Central memory CD8-positive, alpha-beta T cell (primary cell): ENCODE results near the gene PPP1R2B.
A peak's percentile ranks its signal among the peaks of the same experiment; 100 is the strongest.

Experiments
- ATAC-seq: fragments of 150-1000 bp; cut with Tn5 transposase; replicated peaks from 2 replicates; pipeline ENCODE4 v1.10.0; 2022; ENCODE audit warnings: mild to moderate bottlenecking, moderate FRiP score, moderate number of reproducible peaks; ENCODE audit not compliant: poor library complexity, severe bottlenecking; ENCODE audit errors: extremely low read depth
- DNase-seq, 2 donors: peaks; one replicate each; pipeline ENCODE4 v3.0.0; 2021; ENCODE audit warnings: low spot score in 2 of 2
- H3K27ac Mint-ChIP-seq: one replicate; pipeline ENCODE4 v1.8.0; 2022; ENCODE audit warnings: low read depth, mild to moderate bottlenecking, moderate library complexity, mixed read lengths
- H3K27me3 Mint-ChIP-seq: one replicate; pipeline ENCODE4 v1.8.0; 2022; ENCODE audit warnings: mixed read lengths
- H3K36me3 Mint-ChIP-seq: one replicate; pipeline ENCODE4 v1.8.0; 2022; ENCODE audit warnings: mild to moderate bottlenecking, moderate library complexity, mixed read lengths; ENCODE audit not compliant: insufficient read depth
- H3K4me1 Mint-ChIP-seq: one replicate; pipeline ENCODE4 v1.8.0; 2022; ENCODE audit warnings: mixed read lengths
- H3K4me3 Mint-ChIP-seq: one replicate; pipeline ENCODE4 v1.8.0; 2022; ENCODE audit warnings: mild to moderate bottlenecking, moderate library complexity, mixed read lengths
- H3K9me3 Mint-ChIP-seq: one replicate; pipeline ENCODE4 v1.8.0; 2022; ENCODE audit warnings: mixed read lengths

PPP1R2B gene

DNA sequence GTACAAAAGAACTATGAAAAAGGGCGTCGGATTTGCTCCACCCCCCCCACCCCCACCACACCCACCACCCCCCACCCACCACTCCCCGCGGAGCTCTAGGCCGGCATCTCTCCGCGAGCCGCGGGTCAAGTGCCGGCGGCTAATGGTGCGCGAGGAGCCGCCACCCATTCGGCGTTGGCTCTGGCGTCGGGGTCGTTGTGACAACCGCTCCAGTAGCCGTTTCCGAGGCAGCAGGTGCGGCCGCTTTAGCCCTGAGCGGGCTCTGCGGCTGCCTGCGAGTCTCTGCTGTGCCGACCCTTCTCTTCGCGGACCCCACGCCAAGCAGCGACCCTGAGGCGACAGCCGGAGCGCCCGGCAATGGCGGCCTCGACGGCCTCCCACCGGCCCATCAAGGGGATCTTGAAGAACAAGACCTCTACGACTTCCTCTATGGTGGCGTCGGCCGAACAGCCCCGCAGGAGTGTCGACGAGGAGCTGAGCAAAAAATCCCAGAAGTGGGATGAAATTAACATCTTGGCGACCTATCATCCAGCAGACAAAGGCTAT lies at the start of gene PPP1R2B:
Gene PPP1R2B, plus strand, starts transcription at position 90 of the 546 bp plus-strand sequence. Its CDS starts 268 bp downstream, at position 358.
- no peak within 1 kb of the TSS for H3K27ac Mint-ChIP-seq
- peaks cover 16% of the 10 kb centered on the region for H3K9me3 Mint-ChIP-seq
- H3K4me1 Mint-ChIP-seq: no peaks in the 10 kb centered on the region
- H3K27me3 Mint-ChIP-seq: peaks cover 60% of the 10 kb centered on the region
- DNase-seq (no peak), ATAC-seq (no peak)
- no peak within 1 kb of the TSS for H3K4me3 Mint-ChIP-seq
- peaks cover 2% of the 10 kb centered on the region for H3K36me3 Mint-ChIP-seq

DNA sequence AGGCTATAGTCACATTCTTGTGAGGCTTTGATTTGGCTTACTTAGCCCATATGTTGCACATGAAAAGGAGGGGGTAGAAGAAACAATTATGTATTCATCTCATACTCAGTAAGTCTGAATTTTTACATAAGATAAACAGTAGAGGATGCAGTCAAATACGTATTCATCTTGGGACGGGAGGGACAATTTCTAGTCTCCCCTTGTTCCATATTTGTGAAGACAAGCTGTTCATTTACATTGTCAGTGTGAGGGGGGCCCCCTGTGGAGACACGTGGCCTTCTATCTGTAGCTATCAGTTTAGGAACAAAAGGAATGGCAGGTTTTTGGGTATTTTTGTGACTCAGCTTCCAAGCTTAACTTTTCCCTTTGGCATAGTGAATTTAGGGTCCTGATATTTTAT lies 49.2 kb upstream of the PPP1R2B start:
- no peak for ATAC-seq
- Mint-ChIP-seq H3K36me3 (no peaks in the 10 kb centered on the region), H3K4me3 (no peak overlapping the region), H3K9me3 (no peaks in the 10 kb centered on the region), H3K27ac (no peak overlapping the region), H3K27me3 (peaks cover 56% of the 10 kb centered on the region), H3K4me1 (peaks cover 7% of the 10 kb centered on the region)
- DNase-seq: no peak

GRCh38 chr5:156802501-156802900 lies 47.6 kb upstream of the PPP1R2B start:
- H3K4me1 Mint-ChIP-seq: peaks cover 7% of the 10 kb centered on the region
- H3K36me3 Mint-ChIP-seq: no peaks in the 10 kb centered on the region
- H3K9me3 Mint-ChIP-seq: peaks cover 5% of the 10 kb centered on the region
- DNase-seq (no peak), ATAC-seq (no peak)
- H3K4me3 Mint-ChIP-seq: no peak overlapping the region
- H3K27ac Mint-ChIP-seq: no peak overlapping the region
- H3K27me3 Mint-ChIP-seq: peaks cover 50% of the 10 kb centered on the region

- Mint-ChIP-seq H3K9me3 (peaks cover 5% of the 10 kb centered on the region), H3K4me1 (peaks cover 7% of the 10 kb centered on the region), H3K4me3 (no peak overlapping the region), H3K36me3 (peaks cover 2% of the 10 kb centered on the region), H3K27ac (no peak overlapping the region), H3K27me3 (peaks cover 49% of the 10 kb centered on the region)
- DNase-seq: no peak
- no peak for ATAC-seq
These were observed 46.7 kb upstream of the PPP1R2B start for GRCh38 chr5:156803404-156803803.

GRCh38 chr5:156812959-156813358 lies 37.1 kb upstream of the PPP1R2B start:
- Mint-ChIP-seq H3K27ac (no peak overlapping the region), H3K4me3 (no peak overlapping the region)

GRCh38 chr5:156815988-156816599 lies 34.0 kb upstream of the PPP1R2B start:
- H3K4me3 Mint-ChIP-seq: no peak overlapping the region
- DNase-seq: no peak

More at GRCh38 chr5:156812959-156813358, 37.1 kb upstream of the PPP1R2B start:
- Mint-ChIP-seq H3K9me3 (no peaks in the 10 kb centered on the region), H3K4me1 (no peaks in the 10 kb centered on the region), H3K27me3 (peaks cover 9% of the 10 kb centered on the region), H3K36me3 (peaks cover 2% of the 10 kb centered on the region)
- DNase-seq (no peak), ATAC-seq (no peak)

GRCh38 chr5:156819537-156819936 lies 30.6 kb upstream of the PPP1R2B start:
- ATAC-seq: no peak
- H3K27me3 Mint-ChIP-seq: peaks cover 22% of the 10 kb centered on the region

More at GRCh38 chr5:156815988-156816599, 34.0 kb upstream of the PPP1R2B start:
- H3K36me3 Mint-ChIP-seq: no peaks in the 10 kb centered on the region
- no peaks in the 10 kb centered on the region for H3K4me1 Mint-ChIP-seq
- H3K27ac Mint-ChIP-seq: no peak overlapping the region
- no peaks in the 10 kb centered on the region for H3K9me3 Mint-ChIP-seq
- ATAC-seq: no peak
- peaks cover 13% of the 10 kb centered on the region for H3K27me3 Mint-ChIP-seq

DNA sequence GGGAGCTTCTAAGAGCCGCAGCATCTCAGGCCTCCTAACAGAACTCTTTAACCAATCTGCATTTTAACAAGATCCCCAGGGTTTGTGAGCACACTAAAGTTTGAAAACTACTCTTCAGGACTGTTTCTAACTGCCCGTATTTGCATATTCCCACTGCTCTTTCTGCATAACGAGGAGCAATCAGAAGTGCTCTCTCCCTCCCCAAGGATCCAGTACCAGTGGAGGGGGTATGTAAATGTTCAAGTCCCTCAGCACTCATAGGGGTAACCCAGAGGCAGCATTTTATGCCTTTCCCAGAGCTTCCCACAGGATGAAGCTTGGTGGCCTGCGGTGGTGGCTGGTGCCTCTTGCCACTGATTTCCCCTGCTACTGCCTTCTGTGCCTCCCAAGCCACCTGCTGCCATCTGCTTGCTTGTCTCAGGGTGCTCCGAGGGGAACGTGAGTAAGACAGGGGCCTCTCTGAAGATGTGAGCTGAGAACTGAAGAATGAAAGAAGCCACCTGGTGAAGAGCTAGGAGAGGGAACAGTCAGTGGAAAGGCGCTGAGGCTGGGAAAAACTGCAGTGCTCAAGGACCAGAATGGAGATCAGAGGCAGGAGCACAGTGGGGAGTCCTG lies 30.0 kb upstream of the PPP1R2B start:
- H3K9me3 Mint-ChIP-seq: no peaks in the 10 kb centered on the region
- H3K4me3 Mint-ChIP-seq: no peak overlapping the region
- no peaks in the 10 kb centered on the region for H3K4me1 Mint-ChIP-seq
- ATAC-seq (no peak), DNase-seq (no peak)
- H3K27ac Mint-ChIP-seq: no peak overlapping the region
- no peaks in the 10 kb centered on the region for H3K36me3 Mint-ChIP-seq
- H3K27me3 Mint-ChIP-seq: peaks cover 22% of the 10 kb centered on the region

More at GRCh38 chr5:156819537-156819936, 30.6 kb upstream of the PPP1R2B start:
- no peak overlapping the region for H3K4me3 Mint-ChIP-seq
- no peaks in the 10 kb centered on the region for H3K9me3 Mint-ChIP-seq
- H3K36me3 Mint-ChIP-seq: no peaks in the 10 kb centered on the region
- no peak for DNase-seq
- no peak overlapping the region for H3K27ac Mint-ChIP-seq
- no peaks in the 10 kb centered on the region for H3K4me1 Mint-ChIP-seq

DNA sequence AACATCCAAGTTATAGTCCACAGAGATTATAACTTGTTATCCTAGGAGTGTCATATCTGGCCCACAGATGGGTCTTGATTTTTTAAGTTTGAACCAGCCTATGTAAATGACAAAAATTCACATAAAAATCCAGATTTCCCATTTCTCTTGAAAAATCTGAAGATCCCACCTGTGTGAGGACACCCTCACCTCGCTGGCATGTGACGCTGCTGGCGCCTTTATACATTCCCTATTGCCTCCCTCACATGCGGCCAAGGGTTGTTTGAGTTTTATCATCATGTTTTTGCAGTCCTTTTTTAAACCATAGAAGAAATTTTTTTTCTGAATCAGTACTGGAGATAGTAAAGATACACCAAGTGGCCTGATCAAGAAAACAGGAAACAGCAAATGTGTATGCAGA lies 25.9 kb upstream of the PPP1R2B start:
- no peak overlapping the region for H3K4me3 Mint-ChIP-seq
- no peak overlapping the region for H3K27ac Mint-ChIP-seq

DNA sequence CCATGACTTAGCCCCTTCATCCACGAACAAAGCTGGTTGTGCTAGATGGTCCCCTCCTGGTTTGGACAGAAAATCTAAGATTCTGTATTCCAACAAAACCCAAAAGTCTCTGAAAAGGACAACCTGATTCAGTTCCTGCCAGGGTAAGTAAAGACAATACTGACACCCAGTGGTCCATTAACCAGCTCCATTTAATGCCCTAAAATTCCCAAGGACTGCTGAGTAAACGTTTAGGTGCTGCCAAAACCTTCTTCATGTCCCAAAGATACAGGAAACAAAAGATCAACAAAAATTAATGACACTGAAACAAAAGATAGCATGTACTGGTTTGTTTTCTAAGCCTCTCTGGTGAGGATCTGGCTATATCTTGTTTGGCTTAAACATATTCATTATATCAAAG lies 25.3 kb upstream of the PPP1R2B start:
- Mint-ChIP-seq H3K27ac (no peak overlapping the region), H3K4me1 (no peaks in the 10 kb centered on the region), H3K27me3 (peaks cover 22% of the 10 kb centered on the region), H3K36me3 (no peaks in the 10 kb centered on the region), H3K4me3 (no peak overlapping the region), H3K9me3 (no peaks in the 10 kb centered on the region)
- no peak for ATAC-seq
- DNase-seq: no peak

More for the DNA sequence above, 25.9 kb upstream of the PPP1R2B start:
- ATAC-seq (no peak), DNase-seq (no peak)
- Mint-ChIP-seq H3K36me3 (no peaks in the 10 kb centered on the region), H3K4me1 (no peaks in the 10 kb centered on the region), H3K27me3 (peaks cover 22% of the 10 kb centered on the region), H3K9me3 (no peaks in the 10 kb centered on the region)

GRCh38 chr5:156825688-156826087 lies 24.4 kb upstream of the PPP1R2B start:
- Mint-ChIP-seq H3K9me3 (no peaks in the 10 kb centered on the region), H3K27ac (no peak overlapping the region), H3K4me3 (no peak overlapping the region), H3K36me3 (no peaks in the 10 kb centered on the region), H3K27me3 (peaks cover 14% of the 10 kb centered on the region), H3K4me1 (no peaks in the 10 kb centered on the region)
- DNase-seq (no peak), ATAC-seq (no peak)

DNA sequence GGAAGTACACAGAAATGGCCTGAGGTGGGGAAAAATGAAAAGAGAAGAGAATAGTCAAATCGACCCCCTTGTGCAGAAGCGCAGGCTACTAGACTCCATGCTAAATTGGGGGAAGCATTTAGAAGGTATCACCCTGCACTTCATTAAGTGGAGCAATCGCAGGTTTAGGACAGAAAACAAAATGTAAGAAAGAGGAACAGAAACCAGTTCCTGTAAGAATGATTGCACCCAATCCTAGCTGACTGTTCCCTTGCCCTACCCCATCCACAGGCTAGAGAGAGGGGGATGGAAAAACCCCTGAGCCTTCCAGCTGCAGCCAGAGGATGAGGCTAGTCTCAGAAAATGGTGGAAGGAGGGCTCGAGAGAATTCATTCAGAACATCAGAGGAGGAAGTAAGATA lies 23.9 kb upstream of the PPP1R2B start:
- Mint-ChIP-seq H3K27me3 (peaks cover 9% of the 10 kb centered on the region), H3K4me1 (no peaks in the 10 kb centered on the region), H3K27ac (peak overlapping the region; percentile 14), H3K36me3 (no peaks in the 10 kb centered on the region), H3K9me3 (no peaks in the 10 kb centered on the region), H3K4me3 (no peak overlapping the region)
- no peak for DNase-seq
- ATAC-seq: no peak

DNA sequence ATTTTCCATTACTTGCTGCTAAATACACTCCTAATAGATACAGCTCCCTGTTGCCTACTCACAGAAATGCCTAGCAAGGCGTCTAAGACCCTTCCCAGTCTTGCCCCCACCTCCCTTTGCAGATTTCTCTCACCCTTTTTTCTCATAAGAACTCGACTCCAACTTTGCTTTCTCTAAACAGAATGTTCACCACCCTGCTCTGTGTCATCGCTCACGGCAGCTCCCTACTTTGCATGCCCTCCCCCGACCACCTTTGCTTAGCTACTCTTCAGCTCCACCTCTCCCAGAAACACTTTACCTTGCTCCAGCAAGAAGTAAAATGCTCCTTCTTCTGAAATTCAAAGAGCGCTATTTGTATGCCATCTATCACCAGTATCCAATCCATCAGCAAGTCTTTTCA lies 15.2 kb upstream of the PPP1R2B start:
- Mint-ChIP-seq H3K9me3 (no peaks in the 10 kb centered on the region), H3K27ac (no peak overlapping the region), H3K36me3 (no peaks in the 10 kb centered on the region), H3K27me3 (peaks cover 7% of the 10 kb centered on the region), H3K4me1 (no peaks in the 10 kb centered on the region), H3K4me3 (no peak overlapping the region)
- no peak for DNase-seq
- no peak for ATAC-seq
